HL-60 (cell line): ENCODE data around the gene ANKRD63.

ENCODE experiments used
- DNase-seq, 2 experiments: peaks; one replicate each; pipeline ENCODE4 v3.0.0-alpha.2; 2010 to 2020; ENCODE audit warnings: low read depth in 1 of 2, low spot score in 1 of 2
- H3K27ac ChIP-seq: fragments of 250-450 bp; sonication (Bioruptor Pico); replicated peaks from 2 replicates; pipeline ENCODE4 v1.5.1; 2020; ENCODE audit warnings: mild to moderate bottlenecking, moderate library complexity
- H3K27me3 ChIP-seq: fragments of 250-450 bp; sonication (Bioruptor Pico); 2 replicates; pipeline ENCODE4 v1.5.1; 2021; ENCODE audit warnings: mild to moderate bottlenecking, moderate library complexity; ENCODE audit not compliant: insufficient read depth, poor library complexity, severe bottlenecking
- H3K4me3 ChIP-seq: replicated peaks from 2 replicates; pipeline ENCODE4 v1.5.1; 2011; ENCODE audit warnings: mild to moderate bottlenecking, control low read depth, low read length; ENCODE audit not compliant: insufficient read depth
- GABPA ChIP-seq: IDR thresholded peaks from 2 replicates; pipeline ENCODE4 v1.6.1; 2012; ENCODE audit warnings: low read depth
- POLR2AphosphoS5 ChIP-seq: IDR thresholded peaks from 2 replicates; pipeline ENCODE4 v1.6.1; 2012; ENCODE audit warnings: low read depth
- SPI1 ChIP-seq: IDR thresholded peaks from 2 replicates; pipeline ENCODE4 v1.6.1; 2012; ENCODE audit warnings: low read depth, mild to moderate bottlenecking, borderline replicate concordance
- long read RNA-seq: library from polyadenylated mRNA; unstranded; transcript quantifications from one replicate; pipeline ENCODE4 v2.0.0, GENCODE V29; 2020
- TF ChIP-seq, protein P1 (sequence below): IDR thresholded peaks from one replicate; pipeline ENCODE4 v1.5.1; 2011; ENCODE audit warnings: low read length, control low read depth, inconsistent platforms; ENCODE audit not compliant: insufficient read depth
- TF ChIP-seq, protein P2 (sequence below): IDR thresholded peaks from 2 replicates; pipeline ENCODE4 v1.6.1; 2012; ENCODE audit warnings: low read depth; ENCODE audit not compliant: insufficient replicate concordance

Gene ANKRD63, protein sequence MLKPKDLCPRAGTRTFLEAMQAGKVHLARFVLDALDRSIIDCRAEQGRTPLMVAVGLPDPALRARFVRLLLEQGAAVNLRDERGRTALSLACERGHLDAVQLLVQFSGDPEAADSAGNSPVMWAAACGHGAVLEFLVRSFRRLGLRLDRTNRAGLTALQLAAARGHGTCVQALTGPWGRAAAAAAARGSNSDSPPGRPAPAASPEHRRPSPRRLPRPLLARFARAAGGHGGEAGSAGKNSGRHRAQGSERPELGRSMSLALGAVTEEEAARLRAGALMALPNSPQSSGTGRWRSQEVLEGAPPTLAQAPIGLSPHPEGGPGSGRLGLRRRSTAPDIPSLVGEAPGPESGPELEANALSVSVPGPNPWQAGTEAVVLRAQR
- long read RNA-seq, result 0 reads

DNA sequence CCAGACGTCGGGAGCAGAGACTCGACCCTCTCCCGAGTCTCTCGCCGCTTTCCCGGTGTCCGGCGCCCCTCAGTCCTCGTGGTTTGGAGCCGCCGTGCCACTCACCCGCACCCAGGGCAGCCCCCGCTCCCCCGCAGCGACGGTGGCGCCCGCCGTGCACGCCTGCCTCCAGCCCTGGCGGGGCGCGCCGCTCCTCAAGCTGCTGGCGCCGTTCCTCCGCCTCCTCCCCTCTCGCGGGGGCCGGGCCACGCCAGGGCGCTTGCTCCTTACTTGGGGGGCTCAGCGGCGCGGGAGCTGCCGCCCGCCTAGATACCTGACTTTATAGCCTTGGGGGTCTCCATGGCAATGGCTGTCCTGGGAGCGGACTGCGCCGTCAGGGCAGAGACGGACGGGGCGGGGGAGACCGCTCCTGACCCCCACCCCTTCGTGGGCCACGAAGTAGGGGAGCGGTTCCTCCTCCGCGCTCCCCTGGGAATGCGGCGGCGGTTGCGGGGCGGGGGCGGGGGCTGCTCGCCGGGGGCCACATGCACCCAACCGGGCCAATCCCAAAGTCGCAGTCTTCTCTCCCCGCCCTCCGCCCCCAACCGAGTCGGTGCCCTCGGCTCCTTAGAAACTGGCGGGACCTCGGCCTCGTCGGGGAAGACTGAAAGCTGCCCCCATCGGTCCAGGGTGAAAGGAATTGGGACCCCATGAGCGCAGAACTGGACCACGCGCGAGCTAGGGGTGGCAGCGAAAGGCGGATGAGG is at the start of gene ANKRD63:
ANKRD63 (minus strand) TSS at position 196 of the 746 bp plus-strand sequence. CDS start 478 bp downstream, outside the sequence.
- Histone ChIP-seq H3K27me3 (no peaks in the 10 kb centered on the region), H3K4me3 (peak within 1 kb of the TSS; percentile 61), H3K27ac (no peak within 1 kb of the TSS)
- DNase-seq, result peak in 1 of 2 experiments; percentile 29
- TF ChIP-seq POLR2AphosphoS5, result peak; percentile 4; the same call in 1 of the 2 replicates
- TF ChIP-seq, protein P1, sequence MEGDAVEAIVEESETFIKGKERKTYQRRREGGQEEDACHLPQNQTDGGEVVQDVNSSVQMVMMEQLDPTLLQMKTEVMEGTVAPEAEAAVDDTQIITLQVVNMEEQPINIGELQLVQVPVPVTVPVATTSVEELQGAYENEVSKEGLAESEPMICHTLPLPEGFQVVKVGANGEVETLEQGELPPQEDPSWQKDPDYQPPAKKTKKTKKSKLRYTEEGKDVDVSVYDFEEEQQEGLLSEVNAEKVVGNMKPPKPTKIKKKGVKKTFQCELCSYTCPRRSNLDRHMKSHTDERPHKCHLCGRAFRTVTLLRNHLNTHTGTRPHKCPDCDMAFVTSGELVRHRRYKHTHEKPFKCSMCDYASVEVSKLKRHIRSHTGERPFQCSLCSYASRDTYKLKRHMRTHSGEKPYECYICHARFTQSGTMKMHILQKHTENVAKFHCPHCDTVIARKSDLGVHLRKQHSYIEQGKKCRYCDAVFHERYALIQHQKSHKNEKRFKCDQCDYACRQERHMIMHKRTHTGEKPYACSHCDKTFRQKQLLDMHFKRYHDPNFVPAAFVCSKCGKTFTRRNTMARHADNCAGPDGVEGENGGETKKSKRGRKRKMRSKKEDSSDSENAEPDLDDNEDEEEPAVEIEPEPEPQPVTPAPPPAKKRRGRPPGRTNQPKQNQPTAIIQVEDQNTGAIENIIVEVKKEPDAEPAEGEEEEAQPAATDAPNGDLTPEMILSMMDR, result no peak

DNA sequence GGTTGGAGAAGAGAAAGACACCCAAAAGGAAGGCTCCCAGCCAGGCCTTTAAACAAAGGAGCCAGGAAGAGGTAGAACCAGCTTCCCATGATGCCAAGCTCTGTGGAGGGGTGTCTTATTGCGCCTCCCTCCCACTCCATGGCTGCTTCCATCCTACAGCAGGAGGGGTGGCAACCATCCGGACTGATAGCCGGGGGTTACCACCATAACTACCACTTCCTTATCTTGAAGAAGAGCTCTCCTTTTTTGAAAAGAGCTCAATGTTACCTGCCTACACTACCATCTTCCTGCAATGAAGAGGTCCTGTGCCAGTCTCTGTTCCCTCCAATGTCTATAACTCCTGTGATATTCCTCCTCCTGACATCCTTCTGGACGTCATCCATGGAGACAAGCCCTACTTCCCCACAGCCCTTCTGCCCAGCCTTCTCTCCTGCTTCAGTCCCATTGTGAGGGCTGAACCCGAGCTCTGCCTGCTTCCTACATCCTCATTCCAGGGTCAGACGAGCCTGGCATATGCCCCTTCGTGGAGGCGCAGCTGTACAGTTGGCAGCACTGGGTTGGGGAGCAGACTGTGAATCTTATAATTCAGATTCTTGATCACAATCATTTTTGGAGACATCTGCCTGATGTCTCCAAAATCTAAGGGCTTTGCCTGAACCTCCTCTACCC is 49.4 kb upstream of the ANKRD63 start:
- peak; percentile 43; the same call in 1 of the 2 replicates for TF ChIP-seq SPI1
- TF ChIP-seq, protein P2, sequence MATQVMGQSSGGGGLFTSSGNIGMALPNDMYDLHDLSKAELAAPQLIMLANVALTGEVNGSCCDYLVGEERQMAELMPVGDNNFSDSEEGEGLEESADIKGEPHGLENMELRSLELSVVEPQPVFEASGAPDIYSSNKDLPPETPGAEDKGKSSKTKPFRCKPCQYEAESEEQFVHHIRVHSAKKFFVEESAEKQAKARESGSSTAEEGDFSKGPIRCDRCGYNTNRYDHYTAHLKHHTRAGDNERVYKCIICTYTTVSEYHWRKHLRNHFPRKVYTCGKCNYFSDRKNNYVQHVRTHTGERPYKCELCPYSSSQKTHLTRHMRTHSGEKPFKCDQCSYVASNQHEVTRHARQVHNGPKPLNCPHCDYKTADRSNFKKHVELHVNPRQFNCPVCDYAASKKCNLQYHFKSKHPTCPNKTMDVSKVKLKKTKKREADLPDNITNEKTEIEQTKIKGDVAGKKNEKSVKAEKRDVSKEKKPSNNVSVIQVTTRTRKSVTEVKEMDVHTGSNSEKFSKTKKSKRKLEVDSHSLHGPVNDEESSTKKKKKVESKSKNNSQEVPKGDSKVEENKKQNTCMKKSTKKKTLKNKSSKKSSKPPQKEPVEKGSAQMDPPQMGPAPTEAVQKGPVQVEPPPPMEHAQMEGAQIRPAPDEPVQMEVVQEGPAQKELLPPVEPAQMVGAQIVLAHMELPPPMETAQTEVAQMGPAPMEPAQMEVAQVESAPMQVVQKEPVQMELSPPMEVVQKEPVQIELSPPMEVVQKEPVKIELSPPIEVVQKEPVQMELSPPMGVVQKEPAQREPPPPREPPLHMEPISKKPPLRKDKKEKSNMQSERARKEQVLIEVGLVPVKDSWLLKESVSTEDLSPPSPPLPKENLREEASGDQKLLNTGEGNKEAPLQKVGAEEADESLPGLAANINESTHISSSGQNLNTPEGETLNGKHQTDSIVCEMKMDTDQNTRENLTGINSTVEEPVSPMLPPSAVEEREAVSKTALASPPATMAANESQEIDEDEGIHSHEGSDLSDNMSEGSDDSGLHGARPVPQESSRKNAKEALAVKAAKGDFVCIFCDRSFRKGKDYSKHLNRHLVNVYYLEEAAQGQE, result no peak
- H3K4me3 ChIP-seq, result no peak overlapping the region
- H3K27me3 ChIP-seq, result no peaks in the 10 kb centered on the region
- no peak for DNase-seq
- H3K27ac ChIP-seq, result no peak overlapping the region; the same call in 1 of the 2 replicates

DNA sequence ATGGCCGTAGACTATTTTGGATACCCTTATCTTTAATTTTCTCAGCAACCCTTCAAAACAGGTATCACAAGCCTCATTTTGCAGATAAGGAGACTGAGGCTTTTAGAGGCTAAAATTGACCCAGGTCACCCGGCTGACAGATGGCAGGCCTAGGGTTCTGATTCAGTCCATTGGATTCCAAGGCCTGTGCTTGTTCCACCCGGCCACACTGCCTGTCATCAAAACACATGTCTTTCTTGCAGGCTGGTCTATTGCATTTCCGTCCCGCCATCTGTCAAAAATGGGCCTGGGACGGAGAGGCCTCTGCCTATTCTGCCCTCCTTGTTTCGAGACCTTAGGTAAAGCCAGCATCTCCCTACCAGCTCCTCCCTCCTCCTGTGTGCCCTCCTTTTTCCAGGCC is 48.8 kb upstream of the ANKRD63 start:
- TF ChIP-seq, protein P1, result no peak
- TF ChIP-seq POLR2AphosphoS5 (no peak), GABPA (no peak), SPI1 (no peak)
- TF ChIP-seq, protein P2, result no peak
- no peak for DNase-seq
- Histone ChIP-seq H3K27me3 (no peaks in the 10 kb centered on the region), H3K4me3 (no peak overlapping the region), H3K27ac (no peak overlapping the region)

DNA sequence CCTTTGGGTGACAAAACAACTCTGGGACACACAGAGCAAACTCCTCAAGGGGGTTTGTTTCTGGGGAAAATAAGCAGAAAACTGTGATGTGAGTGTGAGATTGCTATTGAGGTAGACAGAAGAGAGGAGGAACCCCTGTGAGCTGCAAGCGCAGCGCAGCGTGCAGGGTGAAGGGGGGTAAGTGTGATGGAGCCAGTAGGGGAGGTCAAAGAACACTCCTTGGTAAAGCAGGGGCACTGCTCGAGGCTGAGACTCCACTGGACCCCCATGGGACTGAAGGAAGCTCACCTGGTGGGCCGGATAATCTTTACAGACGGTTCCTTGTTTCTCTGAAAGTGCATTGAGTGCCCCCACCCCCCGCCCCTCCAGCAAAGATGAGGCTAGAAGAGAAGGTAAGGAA is 48.2 kb upstream of the ANKRD63 start:
- TF ChIP-seq SPI1, result no peak
- TF ChIP-seq, protein P1, result no peak
- TF ChIP-seq, protein P2, result no peak
- TF ChIP-seq GABPA, result no peak
- no peak for TF ChIP-seq POLR2AphosphoS5
- H3K27ac ChIP-seq, result no peak overlapping the region
- no peak overlapping the region for H3K4me3 ChIP-seq
- DNase-seq, result no peak
- no peaks in the 10 kb centered on the region for H3K27me3 ChIP-seq
